ENCODE measurements around the gene TNS4.

The TNS4 gene

DNA sequence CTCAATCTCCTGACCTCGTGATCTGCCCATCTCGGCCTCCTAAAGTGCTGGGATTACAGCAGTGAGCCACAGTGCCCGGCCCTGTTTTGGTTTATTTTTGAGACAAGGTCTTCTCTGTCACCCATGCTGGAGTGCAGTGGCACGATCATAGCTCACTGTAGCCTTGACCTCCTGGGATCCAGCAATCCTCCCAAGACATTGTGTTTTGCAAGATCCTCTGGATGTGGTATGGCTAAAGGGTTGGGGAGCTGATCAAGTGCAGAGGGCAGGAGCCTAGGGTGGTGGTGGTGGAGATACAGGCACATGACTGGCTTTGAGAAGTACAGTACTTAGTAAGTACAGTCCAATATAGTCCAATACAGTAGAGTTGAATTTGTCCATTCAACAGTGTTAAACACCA is 16.6 kb upstream of the TNS4 start:
- Histone ChIP-seq H2BK12ac (ENCODE audit: low read length) (no peak overlapping the region), H2BK5ac (ENCODE audit: low read length) (no peak overlapping the region), H3K27me3 (ENCODE audit: control insufficient read depth in 3 of 3, insufficient read depth in 3 of 3, low read depth in 1 of 3, low read length in 3 of 3) (peaks cover 0 to 33% (median 0%) of the 10 kb centered on the region in 3 experiments), H3K27ac (replicated peaks; ENCODE audit: low read length) (no peak overlapping the region), H2BK15ac (ENCODE audit: low read length) (no peak overlapping the region), H3K18ac (ENCODE audit: low read length) (no peak overlapping the region), H3K23ac (ENCODE audit: low read depth, low read length, poor library complexity) (no peak overlapping the region), H4K8ac (ENCODE audit: low read depth, low read length) (no peak overlapping the region), H3K36me3 (replicated peaks in 1 of 2; ENCODE audit: control insufficient read depth in 2 of 2, insufficient read depth in 2 of 2, low read length in 2 of 2) (no peaks in the 10 kb centered on the region), H3K4ac (ENCODE audit: low read length) (no peak overlapping the region), H2BK120ac (ENCODE audit: low read depth, low read length) (no peak overlapping the region), H2AK5ac (ENCODE audit: low read depth, low read length) (no peak overlapping the region), H2AFZ (ENCODE audit: low read length) (no peak overlapping the region), H3K9ac (ENCODE audit: low read depth, low read length, poor library complexity) (no peak overlapping the region), H3K14ac (ENCODE audit: low read length) (no peak overlapping the region), H3K79me1 (ENCODE audit: low read depth, low read length) (no peaks in the 10 kb centered on the region), H3K4me1 (ENCODE audit: control insufficient read depth in 2 of 2, insufficient read depth in 1 of 2, low read depth in 1 of 2, low read length in 2 of 2) (no peaks in the 10 kb centered on the region), H3K4me2 (ENCODE audit: insufficient read depth, low read length, poor library complexity, severe bottlenecking) (no peak overlapping the region), H3K4me3 (ENCODE audit: low read length in 2 of 2) (no peak overlapping the region), H4K91ac (ENCODE audit: low read depth, low read length, poor library complexity) (no peak overlapping the region), H3K9me3 (replicated peaks in 1 of 2; ENCODE audit: control insufficient read depth in 2 of 2, insufficient read depth in 1 of 2, low read depth in 1 of 2, low read length in 2 of 2) (peaks cover 0 to 1% of the 10 kb centered on the region in 2 donors)
- no peak for DNase-seq (ENCODE audit: low spot score)
- no CpG with 5 or more reads among the region's 4 CpGs for WGBS, 2 donors (ENCODE audit: extremely low coverage in 2 of 2, insufficient read length in 2 of 2, insufficient replicate concordance in 1 of 2)

GRCh38 chr17:40517286-40517662 is 15.9 kb upstream of the TNS4 start:
- H3K4me3 ChIP-seq (ENCODE audit: low read length in 2 of 2) = no peak overlapping the region
- H2BK120ac ChIP-seq (ENCODE audit: low read depth, low read length) = no peak overlapping the region
- no peaks in the 10 kb centered on the region for H3K4me1 ChIP-seq (ENCODE audit: control insufficient read depth in 2 of 2, insufficient read depth in 1 of 2, low read depth in 1 of 2, low read length in 2 of 2)
- H3K27ac ChIP-seq (replicated peaks; ENCODE audit: low read length) = no peak overlapping the region
- H2AK5ac ChIP-seq (ENCODE audit: low read depth, low read length) = peak overlapping the region; percentile 86
- no peak overlapping the region for H4K91ac ChIP-seq (ENCODE audit: low read depth, low read length, poor library complexity)
- H2BK12ac ChIP-seq (ENCODE audit: low read length) = no peak overlapping the region
- H3K23ac ChIP-seq (ENCODE audit: low read depth, low read length, poor library complexity) = no peak overlapping the region
- no peak overlapping the region for H3K4ac ChIP-seq (ENCODE audit: low read length)
- WGBS, 2 donors (ENCODE audit: extremely low coverage in 2 of 2, insufficient read length in 2 of 2, insufficient replicate concordance in 1 of 2) = no CpG with 5 or more reads among the region's 2 CpGs
- H3K18ac ChIP-seq (ENCODE audit: low read length) = no peak overlapping the region
- no peaks in the 10 kb centered on the region for H3K9me3 ChIP-seq (replicated peaks in 1 of 2; ENCODE audit: control insufficient read depth in 2 of 2, insufficient read depth in 1 of 2, low read depth in 1 of 2, low read length in 2 of 2)
- peaks cover 0 to 31% (median 0%) of the 10 kb centered on the region in 3 experiments for H3K27me3 ChIP-seq (ENCODE audit: control insufficient read depth in 3 of 3, insufficient read depth in 3 of 3, low read depth in 1 of 3, low read length in 3 of 3)
- H3K9ac ChIP-seq (ENCODE audit: low read depth, low read length, poor library complexity) = no peak overlapping the region
- no peaks in the 10 kb centered on the region for H3K36me3 ChIP-seq (replicated peaks in 1 of 2; ENCODE audit: control insufficient read depth in 2 of 2, insufficient read depth in 2 of 2, low read length in 2 of 2)
- H3K79me1 ChIP-seq (ENCODE audit: low read depth, low read length) = no peaks in the 10 kb centered on the region
- H4K8ac ChIP-seq (ENCODE audit: low read depth, low read length) = no peak overlapping the region
- H2BK5ac ChIP-seq (ENCODE audit: low read length) = no peak overlapping the region
- DNase-seq (ENCODE audit: low spot score) = no peak
- no peak overlapping the region for H2AFZ ChIP-seq (ENCODE audit: low read length)
- no peak overlapping the region for H2BK15ac ChIP-seq (ENCODE audit: low read length)
- H3K4me2 ChIP-seq (ENCODE audit: insufficient read depth, low read length, poor library complexity, severe bottlenecking) = no peak overlapping the region
- H3K14ac ChIP-seq (ENCODE audit: low read length) = no peak overlapping the region

GRCh38 chr17:40516581-40517285 is 15.3 kb upstream of the TNS4 start:
- H3K36me3 ChIP-seq (replicated peaks in 1 of 2; ENCODE audit: control insufficient read depth in 2 of 2, insufficient read depth in 2 of 2, low read length in 2 of 2) = no peaks in the 10 kb centered on the region
- no peaks in the 10 kb centered on the region for H3K9me3 ChIP-seq (replicated peaks in 1 of 2; ENCODE audit: control insufficient read depth in 2 of 2, insufficient read depth in 1 of 2, low read depth in 1 of 2, low read length in 2 of 2)
- H3K4me3 ChIP-seq (ENCODE audit: low read length in 2 of 2) = no peak overlapping the region
- H3K14ac ChIP-seq (ENCODE audit: low read length) = no peak overlapping the region
- H2BK12ac ChIP-seq (ENCODE audit: low read length) = no peak overlapping the region
- no CpG with 5 or more reads among the region's 3 CpGs for WGBS, 2 donors (ENCODE audit: extremely low coverage in 2 of 2, insufficient read length in 2 of 2, insufficient replicate concordance in 1 of 2)
- H3K4ac ChIP-seq (ENCODE audit: low read length) = no peak overlapping the region
- no peaks in the 10 kb centered on the region for H3K79me1 ChIP-seq (ENCODE audit: low read depth, low read length)
- H3K27ac ChIP-seq (replicated peaks; ENCODE audit: low read length) = no peak overlapping the region
- no peak overlapping the region for H3K4me2 ChIP-seq (ENCODE audit: insufficient read depth, low read length, poor library complexity, severe bottlenecking)
- no peak overlapping the region for H4K91ac ChIP-seq (ENCODE audit: low read depth, low read length, poor library complexity)
- H2BK5ac ChIP-seq (ENCODE audit: low read length) = no peak overlapping the region
- no peak overlapping the region for H2BK120ac ChIP-seq (ENCODE audit: low read depth, low read length)
- peak overlapping the region; percentile 6 for H3K18ac ChIP-seq (ENCODE audit: low read length)
- H3K9ac ChIP-seq (ENCODE audit: low read depth, low read length, poor library complexity) = no peak overlapping the region
- H2AK5ac ChIP-seq (ENCODE audit: low read depth, low read length) = peak overlapping the region; percentile 86
- H2BK15ac ChIP-seq (ENCODE audit: low read length) = no peak overlapping the region
- DNase-seq (ENCODE audit: low spot score) = no peak
- H2AFZ ChIP-seq (ENCODE audit: low read length) = no peak overlapping the region
- H3K23ac ChIP-seq (ENCODE audit: low read depth, low read length, poor library complexity) = no peak overlapping the region
- H4K8ac ChIP-seq (ENCODE audit: low read depth, low read length) = no peak overlapping the region
- peaks cover 0 to under 1% of the 10 kb centered on the region in 2 donors for H3K4me1 ChIP-seq (ENCODE audit: control insufficient read depth in 2 of 2, insufficient read depth in 1 of 2, low read depth in 1 of 2, low read length in 2 of 2)
- H3K27me3 ChIP-seq (ENCODE audit: control insufficient read depth in 3 of 3, insufficient read depth in 3 of 3, low read depth in 1 of 3, low read length in 3 of 3) = peaks cover 0 to 29% (median 0%) of the 10 kb centered on the region in 3 experiments

- Histone ChIP-seq H4K8ac (ENCODE audit: low read depth, low read length) (no peak overlapping the region), H3K27ac (replicated peaks; ENCODE audit: low read length) (no peak overlapping the region), H3K18ac (ENCODE audit: low read length) (no peak overlapping the region), H2AK5ac (ENCODE audit: low read depth, low read length) (no peak overlapping the region), H3K4ac (ENCODE audit: low read length) (no peak overlapping the region), H3K9me3 (replicated peaks in 1 of 2; ENCODE audit: control insufficient read depth in 2 of 2, insufficient read depth in 1 of 2, low read depth in 1 of 2, low read length in 2 of 2) (no peaks in the 10 kb centered on the region), H2BK12ac (ENCODE audit: low read length) (no peak overlapping the region), H3K79me1 (ENCODE audit: low read depth, low read length) (no peaks in the 10 kb centered on the region), H4K91ac (ENCODE audit: low read depth, low read length, poor library complexity) (no peak overlapping the region), H3K27me3 (ENCODE audit: control insufficient read depth in 3 of 3, insufficient read depth in 3 of 3, low read depth in 1 of 3, low read length in 3 of 3) (peaks cover 0 to 23% (median 0%) of the 10 kb centered on the region in 3 experiments), H2BK120ac (ENCODE audit: low read depth, low read length) (no peak overlapping the region), H2BK5ac (ENCODE audit: low read length) (no peak overlapping the region), H3K4me3 (ENCODE audit: low read length in 2 of 2) (no peak overlapping the region), H2BK15ac (ENCODE audit: low read length) (no peak overlapping the region), H3K9ac (ENCODE audit: low read depth, low read length, poor library complexity) (no peak overlapping the region), H3K4me2 (ENCODE audit: insufficient read depth, low read length, poor library complexity, severe bottlenecking) (no peak overlapping the region), H3K14ac (ENCODE audit: low read length) (no peak overlapping the region), H3K23ac (ENCODE audit: low read depth, low read length, poor library complexity) (no peak overlapping the region), H3K4me1 (ENCODE audit: control insufficient read depth in 2 of 2, insufficient read depth in 1 of 2, low read depth in 1 of 2, low read length in 2 of 2) (peaks cover 0 to 2% of the 10 kb centered on the region in 2 donors), H2AFZ (ENCODE audit: low read length) (peak overlapping the region; percentile 5), H3K36me3 (replicated peaks in 1 of 2; ENCODE audit: control insufficient read depth in 2 of 2, insufficient read depth in 2 of 2, low read length in 2 of 2) (no peaks in the 10 kb centered on the region)
- no peak for DNase-seq (ENCODE audit: low spot score)
- WGBS, 2 donors (ENCODE audit: extremely low coverage in 2 of 2, insufficient read length in 2 of 2, insufficient replicate concordance in 1 of 2) = no CpG with 5 or more reads among the region's 11 CpGs
These were observed 14.1 kb upstream of the TNS4 start for GRCh38 chr17:40515491-40516041.
